GM19043 (cell line): ENCODE results near the gene SLC7A4.
"Not testable (repeated sequence)": the region's sequence is repeated elsewhere in the genome, so short reads cannot be mapped to it uniquely, and the experiment has no call there.

Experiments
- ATAC-seq: cut with Tn5 transposase; IDR thresholded peaks from one replicate; pipeline ENCODE4 v1.9.1; 2021; ENCODE audit warnings: low read depth; ENCODE audit not compliant: unreplicated experiment

The SLC7A4 gene

GRCh38 chr22:21032037-21032867, at the start of gene SLC7A4:
Gene SLC7A4 (minus strand): TSS chr22:21032561. CDS start chr22:21031812, 749 bp downstream.
- no peak for ATAC-seq

GRCh38 chr22:21080435-21081137, 48.2 kb upstream of the SLC7A4 start:
- no peak for ATAC-seq

GRCh38 chr22:21079493-21079892, 47.1 kb upstream of the SLC7A4 start:
- no peak for ATAC-seq

GRCh38 chr22:21078916-21079315, 46.6 kb upstream of the SLC7A4 start:
- ATAC-seq = no peak

GRCh38 chr22:21077884-21078508, 45.6 kb upstream of the SLC7A4 start:
- ATAC-seq = no peak

- ATAC-seq = no peak
These were observed 44.7 kb upstream of the SLC7A4 start for GRCh38 chr22:21076912-21077625.

- no peak for ATAC-seq
These were observed 43.3 kb upstream of the SLC7A4 start for GRCh38 chr22:21075516-21076138.

- ATAC-seq = no peak
These were observed 41.8 kb upstream of the SLC7A4 start for GRCh38 chr22:21074102-21074715.

GRCh38 chr22:21073482-21073881, 41.1 kb upstream of the SLC7A4 start:
- no peak for ATAC-seq

- ATAC-seq = no peak
These were observed 40.7 kb upstream of the SLC7A4 start for GRCh38 chr22:21073023-21073422.

- ATAC-seq = not testable (repeated sequence)
These were observed 39.4 kb upstream of the SLC7A4 start for GRCh38 chr22:21071796-21072195.

GRCh38 chr22:21070690-21071615, 38.6 kb upstream of the SLC7A4 start:
- no peak for ATAC-seq

GRCh38 chr22:21069375-21069774, 37.0 kb upstream of the SLC7A4 start:
- ATAC-seq = no peak

- ATAC-seq = no peak
These were observed 36.4 kb upstream of the SLC7A4 start for GRCh38 chr22:21068681-21069276.

GRCh38 chr22:21067901-21068680, 35.7 kb upstream of the SLC7A4 start:
- no peak for ATAC-seq

GRCh38 chr22:21067075-21067900, 34.9 kb upstream of the SLC7A4 start:
- no peak for ATAC-seq
